Measurements from ENCODE around the gene SLX4. TPM values are rescaled to one million over a fixed set of nuclear protein-coding genes. Genes with fewer than 3 reads are reported as not detected.
A peak's percentile ranks its signal among the peaks of the same experiment; 100 is the strongest.
"Not testable (repeated sequence)": the region's sequence is repeated elsewhere in the genome, so short reads cannot be mapped to it uniquely, and the experiment has no call there.

The SLX4 gene
- total RNA-seq, 1 experiment from 2014 or later: 7.0 TPM

GRCh38 chr16:3656491-3657468 is 45.4 kb upstream of the SLX4 start:
- Histone ChIP-seq H3K9ac (ENCODE audit: low read length) (no peak overlapping the region), H3K4me3 (replicated peaks in 1 of 2; ENCODE audit: low read depth in 1 of 2, low read length in 2 of 2) (no peak overlapping the region), H3K4me1 (ENCODE audit: control insufficient read depth in 1 of 2, insufficient read depth in 2 of 2, low read length in 2 of 2) (peaks cover 12 to 24% of the 10 kb centered on the region in 2 experiments; a peak in 3 of 4 replicates), H2AFZ (ENCODE audit: low read depth, low read length, poor library complexity, severe bottlenecking) (no peak overlapping the region), H3K27me3 (ENCODE audit: insufficient read depth, low read length) (no peaks in the 10 kb centered on the region), H3K4me2 (ENCODE audit: low read length) (no peak overlapping the region), H3K27ac (ENCODE audit: low read depth, low read length) (no peak overlapping the region), H3K79me2 (ENCODE audit: insufficient read depth, low read length) (no peaks in the 10 kb centered on the region; the same call in 1 of the 2 replicates), H3K9me3 (ENCODE audit: control insufficient read depth in 1 of 2, insufficient read depth in 1 of 2, low read depth in 1 of 2, low read length in 2 of 2) (no peaks in the 10 kb centered on the region), H3K9me2 (ENCODE audit: insufficient read depth) (no peaks in the 10 kb centered on the region), H3K36me3 (ENCODE audit: control insufficient read depth in 1 of 2, insufficient read depth in 2 of 2, low read length in 2 of 2) (peaks cover 28 to 53% of the 10 kb centered on the region in 2 experiments), H4K20me1 (ENCODE audit: insufficient read depth) (0 out of 2 replicates have a peak, but pooled peaks cover 3% of the 10 kb centered on the region)
- BruUV-seq (replicated peaks): no TSS peak
- intact Hi-C loops (cut with micrococcal nuclease): no loop called here
- ChIA-PET CTCF (no interaction called here), POLR2A (no interaction called here), RAD21 (ENCODE audit: low non-redundant PET in 1 of 2, low total read pairs in 2 of 2, uncharacterized antibody in 2 of 2, unreplicated experiment in 2 of 2) (no interaction called here)
- ATAC-seq: peak; percentile 32; the same call in 1 of the 2 replicates
- no peak for TF ChIP-seq ZFX (IDR thresholded peaks at IDR 0.05)
- peak; percentile 52 for TF ChIP-seq EGR1 (IDR thresholded peaks at IDR 0.05; ENCODE audit: low read depth)
- TF ChIP-seq TCF7L2 (IDR thresholded peaks at IDR 0.05; ENCODE audit: borderline replicate concordance, extremely low read depth, insufficient read depth, insufficient read length): peak; percentile 61
- DNase-seq (ENCODE audit: low read depth, low spot score): no peak

GRCh38 chr16:3656160-3656490 is 44.7 kb upstream of the SLX4 start:
- CTCF ChIA-PET; H3K9ac ChIP-seq (ENCODE audit: low read length); H3K27me3 ChIP-seq (ENCODE audit: insufficient read depth, low read length); H3K4me2 ChIP-seq (ENCODE audit: low read length); H3K27ac ChIP-seq (ENCODE audit: low read depth, low read length); BruUV-seq (replicated peaks); H3K9me3 ChIP-seq (ENCODE audit: control insufficient read depth in 1 of 2, insufficient read depth in 1 of 2, low read depth in 1 of 2, low read length in 2 of 2); DNase-seq (ENCODE audit: low read depth, low spot score); intact Hi-C loops (cut with micrococcal nuclease); H4K20me1 ChIP-seq (ENCODE audit: insufficient read depth); H3K4me3 ChIP-seq (replicated peaks in 1 of 2; ENCODE audit: low read depth in 1 of 2, low read length in 2 of 2); POLR2A ChIA-PET; ATAC-seq; RAD21 ChIA-PET (ENCODE audit: low non-redundant PET in 1 of 2, low total read pairs in 2 of 2, uncharacterized antibody in 2 of 2, unreplicated experiment in 2 of 2); H3K79me2 ChIP-seq (ENCODE audit: insufficient read depth, low read length); H3K9me2 ChIP-seq (ENCODE audit: insufficient read depth); H2AFZ ChIP-seq (ENCODE audit: low read depth, low read length, poor library complexity, severe bottlenecking): not testable (repeated sequence)
- H3K4me1 ChIP-seq (ENCODE audit: control insufficient read depth in 1 of 2, insufficient read depth in 2 of 2, low read length in 2 of 2): peaks cover 12 to 24% of the 10 kb centered on the region in 2 experiments; a peak in 3 of 4 replicates
- H3K36me3 ChIP-seq (ENCODE audit: control insufficient read depth in 1 of 2, insufficient read depth in 2 of 2, low read length in 2 of 2): peaks cover 25 to 46% of the 10 kb centered on the region in 2 experiments
